Activated naive CD8-positive, alpha-beta T cell treated with anti-CD3 and anti-CD28 coated beads, Interleukin-2, amount 10 ng/mL, durations not matched to agents 7 days and 5 days (primary cell): Measurements from ENCODE around the gene NBEA. TPM values are rescaled to one million over a fixed set of nuclear protein-coding genes. Genes with fewer than 3 reads are reported as not detected.

Experiments
- ATAC-seq: fragments of 150-1000 bp; cut with Tn5 transposase; one replicate; pipeline ENCODE4 v1.10.0; 2021; ENCODE audit warnings: low read depth, moderate library complexity
- POLR2A ChIA-PET: fragments of 350-600 bp; sonication (Branson Sonifier 250); formaldehyde crosslinking; loops from one replicate; lab custom pipeline; 2021; ENCODE audit warnings: antibody characterized with exemption; lab: Charles Lee
- DNase-seq: peaks from one replicate; pipeline ENCODE4 v3.0.0; 2021
- H3K27ac Mint-ChIP-seq: one replicate; pipeline ENCODE4 v1.8.0; 2022; ENCODE audit warnings: mild to moderate bottlenecking, mixed read lengths
- H3K27me3 Mint-ChIP-seq: one replicate; pipeline ENCODE4 v1.8.0; 2022; ENCODE audit warnings: mild to moderate bottlenecking, moderate library complexity, mixed read lengths
- H3K36me3 Mint-ChIP-seq: one replicate; pipeline ENCODE4 v1.8.0; 2021; ENCODE audit warnings: mild to moderate bottlenecking, mixed read lengths
- H3K4me1 Mint-ChIP-seq: one replicate; pipeline ENCODE4 v1.8.0; 2021; ENCODE audit warnings: mixed read lengths
- H3K4me3 Mint-ChIP-seq: one replicate; pipeline ENCODE4 v1.8.0; 2022; ENCODE audit warnings: mild to moderate bottlenecking, moderate library complexity, mixed read lengths
- H3K9me3 Mint-ChIP-seq: one replicate; pipeline ENCODE4 v1.8.0; 2021; ENCODE audit warnings: mixed read lengths
- total RNA-seq, 2 experiments: library from RNA; stranded (reverse); gene quantifications; one replicate each; pipeline ENCODE4 v1.2.3, GENCODE V29; 2021

Gene NBEA
- total RNA-seq, 2 experiments from 2014 or later = 0.60 to 1.1 TPM

GRCh38 chr13:35140321-35140720 is 198.3 kb downstream of the NBEA start:
- POLR2A ChIA-PET = no interaction called here

GRCh38 chr13:35140831-35141230 is 198.8 kb downstream of the NBEA start:
- ATAC-seq (no peak), DNase-seq (no peak)
- Mint-ChIP-seq H3K4me1 (peaks cover 18% of the 10 kb centered on the region), H3K27ac (no peak overlapping the region), H3K36me3 (peaks cover 2% of the 10 kb centered on the region), H3K9me3 (peaks cover 3% of the 10 kb centered on the region), H3K27me3 (no peaks in the 10 kb centered on the region), H3K4me3 (no peak overlapping the region)
- POLR2A ChIA-PET = no interaction called here

More at GRCh38 chr13:35140321-35140720, 198.3 kb downstream of the NBEA start:
- Mint-ChIP-seq H3K4me3 (no peak overlapping the region), H3K4me1 (peaks cover 18% of the 10 kb centered on the region), H3K27ac (no peak overlapping the region), H3K36me3 (peaks cover 2% of the 10 kb centered on the region), H3K27me3 (no peaks in the 10 kb centered on the region), H3K9me3 (peaks cover 3% of the 10 kb centered on the region)
- ATAC-seq (no peak), DNase-seq (no peak)

GRCh38 chr13:35143123-35143522 is 201.1 kb downstream of the NBEA start:
- Mint-ChIP-seq H3K4me3 (no peak overlapping the region), H3K27me3 (no peaks in the 10 kb centered on the region), H3K36me3 (peaks cover 5% of the 10 kb centered on the region), H3K4me1 (peaks cover 11% of the 10 kb centered on the region), H3K27ac (no peak overlapping the region), H3K9me3 (peaks cover 15% of the 10 kb centered on the region)
- ATAC-seq (no peak), DNase-seq (no peak)
- POLR2A ChIA-PET = no interaction called here

- H3K27ac Mint-ChIP-seq = no peak overlapping the region
- no peak overlapping the region for H3K4me3 Mint-ChIP-seq
- DNase-seq (no peak), ATAC-seq (no peak)
- POLR2A ChIA-PET = no interaction called here
- peaks cover 8% of the 10 kb centered on the region for H3K4me1 Mint-ChIP-seq
- H3K9me3 Mint-ChIP-seq = peaks cover 15% of the 10 kb centered on the region
- no peaks in the 10 kb centered on the region for H3K27me3 Mint-ChIP-seq
- H3K36me3 Mint-ChIP-seq = peaks cover 5% of the 10 kb centered on the region
Observed at GRCh38 chr13:35144166-35144890, 202.3 kb downstream of the NBEA start.

- H3K4me3 Mint-ChIP-seq = no peak overlapping the region
- H3K27ac Mint-ChIP-seq = no peak overlapping the region
- ATAC-seq = no peak
Observed at GRCh38 chr13:35146686-35147085, 204.6 kb downstream of the NBEA start.

GRCh38 chr13:35157143-35157755 is 215.2 kb downstream of the NBEA start:
- DNase-seq = no peak
- H3K4me1 Mint-ChIP-seq = peaks cover 13% of the 10 kb centered on the region
- H3K9me3 Mint-ChIP-seq = no peaks in the 10 kb centered on the region
- H3K36me3 Mint-ChIP-seq = no peaks in the 10 kb centered on the region
- no peak overlapping the region for H3K27ac Mint-ChIP-seq
- H3K27me3 Mint-ChIP-seq = no peaks in the 10 kb centered on the region
- no peak overlapping the region for H3K4me3 Mint-ChIP-seq
- no peak for ATAC-seq
- POLR2A ChIA-PET = no interaction called here

More at GRCh38 chr13:35146686-35147085, 204.6 kb downstream of the NBEA start:
- H3K27me3 Mint-ChIP-seq = no peaks in the 10 kb centered on the region
- DNase-seq = no peak
- H3K36me3 Mint-ChIP-seq = peaks cover 3% of the 10 kb centered on the region
- H3K9me3 Mint-ChIP-seq = peaks cover 13% of the 10 kb centered on the region
- peaks cover 1% of the 10 kb centered on the region for H3K4me1 Mint-ChIP-seq
- POLR2A ChIA-PET = no interaction called here

- Mint-ChIP-seq H3K9me3 (no peaks in the 10 kb centered on the region), H3K4me1 (peaks cover 17% of the 10 kb centered on the region), H3K36me3 (no peaks in the 10 kb centered on the region), H3K27me3 (no peaks in the 10 kb centered on the region), H3K27ac (no peak overlapping the region), H3K4me3 (no peak overlapping the region)
- POLR2A ChIA-PET = no interaction called here
- ATAC-seq = no peak
- no peak for DNase-seq
Observed at GRCh38 chr13:35159041-35159440, 217.0 kb downstream of the NBEA start.

- no peaks in the 10 kb centered on the region for H3K27me3 Mint-ChIP-seq
- H3K9me3 Mint-ChIP-seq = no peaks in the 10 kb centered on the region
- H3K4me3 Mint-ChIP-seq = no peak overlapping the region
- POLR2A ChIA-PET = no interaction called here
- DNase-seq (no peak), ATAC-seq (no peak)
- H3K36me3 Mint-ChIP-seq = no peaks in the 10 kb centered on the region
- H3K27ac Mint-ChIP-seq = no peak overlapping the region
- peaks cover 20% of the 10 kb centered on the region for H3K4me1 Mint-ChIP-seq
Observed at GRCh38 chr13:35160896-35161295, 218.8 kb downstream of the NBEA start.

GRCh38 chr13:35162420-35162819 is 220.3 kb downstream of the NBEA start:
- POLR2A ChIA-PET = no interaction called here
- Mint-ChIP-seq H3K4me1 (peaks cover 20% of the 10 kb centered on the region), H3K9me3 (no peaks in the 10 kb centered on the region), H3K4me3 (peak overlapping the region; percentile 68), H3K36me3 (no peaks in the 10 kb centered on the region), H3K27me3 (no peaks in the 10 kb centered on the region), H3K27ac (peak overlapping the region; percentile 59)
- no peak for ATAC-seq
- DNase-seq = no peak

GRCh38 chr13:35163674-35164073 is 221.6 kb downstream of the NBEA start:
- no peaks in the 10 kb centered on the region for H3K27me3 Mint-ChIP-seq
- no peaks in the 10 kb centered on the region for H3K9me3 Mint-ChIP-seq
- POLR2A ChIA-PET = no interaction called here
- no peak overlapping the region for H3K4me3 Mint-ChIP-seq
- no peaks in the 10 kb centered on the region for H3K36me3 Mint-ChIP-seq
- DNase-seq = no peak
- no peak overlapping the region for H3K27ac Mint-ChIP-seq
- no peak for ATAC-seq
- H3K4me1 Mint-ChIP-seq = peaks cover 20% of the 10 kb centered on the region

GRCh38 chr13:35164324-35164932 is 222.4 kb downstream of the NBEA start:
- peak; percentile 60 for ATAC-seq
- no peaks in the 10 kb centered on the region for H3K27me3 Mint-ChIP-seq
- no peaks in the 10 kb centered on the region for H3K36me3 Mint-ChIP-seq
- DNase-seq = no peak
- H3K4me1 Mint-ChIP-seq = peaks cover 14% of the 10 kb centered on the region
- POLR2A ChIA-PET = no interaction called here
- no peaks in the 10 kb centered on the region for H3K9me3 Mint-ChIP-seq
- H3K27ac Mint-ChIP-seq = no peak overlapping the region
- H3K4me3 Mint-ChIP-seq = no peak overlapping the region

- H3K4me1 Mint-ChIP-seq = peaks cover 10% of the 10 kb centered on the region
- no peaks in the 10 kb centered on the region for H3K9me3 Mint-ChIP-seq
- H3K36me3 Mint-ChIP-seq = no peaks in the 10 kb centered on the region
- H3K4me3 Mint-ChIP-seq = no peak overlapping the region
- POLR2A ChIA-PET = no interaction called here
- no peaks in the 10 kb centered on the region for H3K27me3 Mint-ChIP-seq
- DNase-seq (no peak), ATAC-seq (no peak)
- no peak overlapping the region for H3K27ac Mint-ChIP-seq
Observed at GRCh38 chr13:35165205-35165604, 223.1 kb downstream of the NBEA start.

GRCh38 chr13:35179494-35179893 is 237.4 kb downstream of the NBEA start:
- Mint-ChIP-seq H3K27me3 (no peaks in the 10 kb centered on the region), H3K27ac (no peak overlapping the region), H3K36me3 (no peaks in the 10 kb centered on the region), H3K4me3 (no peak overlapping the region), H3K9me3 (no peaks in the 10 kb centered on the region), H3K4me1 (no peaks in the 10 kb centered on the region)
- no peak for DNase-seq
- POLR2A ChIA-PET = no interaction called here
- no peak for ATAC-seq
